GM21423 (cell line): ENCODE results near the gene PRR22.
"Not testable (repeated sequence)": the region's sequence is repeated elsewhere in the genome, so short reads cannot be mapped to it uniquely, and the experiment has no call there.

Experiments used
- ATAC-seq: cut with Tn5 transposase; IDR thresholded peaks from one replicate; pipeline ENCODE4 v1.9.1; 2021; ENCODE audit warnings: mild to moderate bottlenecking, moderate library complexity; ENCODE audit not compliant: unreplicated experiment

Gene PRR22

GRCh38 chr19:5762608-5763217 is 21.8 kb downstream of the PRR22 start:
- no peak for ATAC-seq

DNA sequence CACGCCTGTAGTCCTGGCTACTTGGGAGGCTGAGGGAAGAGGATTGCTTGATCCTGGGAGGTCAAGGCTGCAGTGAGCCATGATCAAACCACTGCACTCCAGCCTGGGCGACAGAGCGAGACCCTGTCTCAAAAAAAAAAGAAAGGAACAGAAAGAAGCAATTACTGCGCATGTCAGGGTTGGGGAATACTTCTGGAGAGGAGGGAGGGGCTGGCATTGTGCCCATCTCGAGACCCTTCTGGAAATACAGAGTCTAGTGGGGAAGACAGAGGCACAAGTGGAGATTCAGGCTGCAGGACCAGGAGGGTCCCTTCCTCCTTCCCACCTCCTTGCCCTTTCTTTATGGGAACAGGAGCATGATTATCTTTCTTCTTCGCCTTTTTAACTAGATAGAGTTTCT is 30.8 kb downstream of the PRR22 start:
- no peak for ATAC-seq

DNA sequence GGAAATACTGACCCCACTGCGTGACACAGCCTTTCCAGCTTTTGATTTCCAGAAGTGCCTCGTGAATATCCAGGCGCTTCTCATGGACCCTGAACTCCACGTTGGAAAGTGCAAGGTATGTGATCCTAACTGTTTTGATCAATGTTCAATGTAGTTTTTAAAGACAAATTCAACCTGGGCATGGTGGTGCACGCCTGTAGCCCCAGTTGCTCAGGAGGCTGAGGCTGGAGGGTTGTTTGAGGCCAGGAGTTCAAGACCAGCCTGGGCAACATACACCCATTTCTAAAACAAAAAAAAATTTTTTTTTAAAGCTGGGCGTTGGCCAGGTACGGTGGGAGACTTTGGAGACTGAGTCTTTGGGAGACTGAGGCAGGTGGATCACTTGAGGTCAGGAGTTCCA is 32.8 kb downstream of the PRR22 start:
- ATAC-seq, result no peak

DNA sequence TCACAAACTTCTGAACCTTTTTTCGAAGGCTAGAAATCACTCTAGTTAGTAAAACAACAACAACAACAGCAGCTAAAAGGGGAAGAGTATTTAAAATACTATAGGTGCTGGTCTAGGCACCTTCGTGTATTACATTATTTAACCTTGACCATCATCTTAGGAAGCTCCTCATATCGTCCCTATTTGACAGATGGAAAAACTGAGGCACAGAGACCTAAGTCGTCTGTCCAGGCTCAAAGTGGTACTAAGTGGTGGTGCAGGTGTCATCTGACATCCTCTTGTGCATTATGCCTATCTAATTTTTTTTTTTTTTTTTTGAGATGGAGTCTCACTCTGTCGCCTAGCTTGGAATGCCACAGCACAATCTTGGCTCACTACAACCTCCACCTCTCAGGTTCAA is 35.0 kb downstream of the PRR22 start:
- ATAC-seq, result no peak

GRCh38 chr19:5748920-5749319 is 35.6 kb downstream of the PRR22 start:
- ATAC-seq, result not testable (repeated sequence)

DNA sequence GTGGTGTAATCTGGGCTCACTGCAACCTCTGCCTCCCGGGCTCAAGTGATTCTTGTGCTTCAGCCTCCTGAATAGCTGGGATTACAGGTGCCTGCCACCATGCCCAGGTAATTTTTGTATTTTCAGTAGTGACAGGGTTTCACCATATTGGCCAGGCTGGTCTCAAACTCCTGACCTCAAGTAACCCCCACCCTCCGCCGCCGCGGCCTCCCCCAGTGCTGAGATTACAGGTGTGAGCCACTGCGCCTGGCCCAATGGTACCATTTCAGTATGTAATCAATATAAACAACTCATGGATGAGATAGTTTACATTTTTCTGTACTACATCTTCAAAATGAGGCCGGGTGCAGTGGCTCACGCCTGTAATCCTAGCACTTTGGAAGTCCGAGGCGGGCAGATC is 39.5 kb downstream of the PRR22 start:
- not testable (repeated sequence) for ATAC-seq

- no peak for ATAC-seq
Measured at GRCh38 chr19:5743630-5744029, 40.9 kb downstream of the PRR22 start.

DNA sequence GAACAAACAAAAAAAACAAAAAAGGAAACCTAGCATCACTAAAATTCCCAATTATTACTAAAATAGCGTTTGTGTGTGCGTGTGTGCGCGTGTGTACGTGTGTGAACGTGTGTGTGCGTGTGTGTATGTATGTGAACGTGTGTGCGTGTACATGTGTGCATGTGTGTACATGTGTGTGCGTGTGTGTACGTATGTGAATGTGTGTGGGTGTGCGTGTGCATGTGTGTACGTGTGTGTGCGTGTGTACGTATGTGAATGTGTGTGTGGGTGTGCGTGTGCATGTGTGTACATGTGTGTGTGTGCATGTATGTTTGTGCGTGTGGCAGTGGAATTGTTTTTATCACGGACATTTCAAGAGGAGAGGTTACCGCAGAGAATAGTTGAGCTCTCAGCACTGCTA is 42.5 kb downstream of the PRR22 start:
- no peak for ATAC-seq

- ATAC-seq, result no peak
Measured at GRCh38 chr19:5738423-5738822, 46.1 kb downstream of the PRR22 start.

DNA sequence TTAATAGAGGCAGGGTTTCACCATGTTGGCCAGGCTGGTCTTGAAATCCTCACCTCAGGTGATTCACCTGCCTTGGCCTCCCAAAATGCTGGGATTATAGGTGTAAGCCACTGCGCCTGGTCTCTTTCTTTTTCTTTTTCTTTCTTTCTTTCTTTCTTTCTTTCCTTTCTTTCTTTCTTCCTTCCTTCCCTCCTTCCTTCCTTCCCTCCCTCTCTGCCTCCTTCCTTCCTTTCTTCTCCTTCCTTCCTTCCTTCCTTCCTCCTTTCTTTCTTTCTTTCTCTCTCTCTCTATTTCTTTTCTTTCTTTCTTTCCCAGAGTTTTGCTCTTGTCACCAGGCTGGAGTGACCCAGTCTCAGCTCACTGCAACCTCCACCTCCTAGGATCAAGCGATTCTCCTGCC is 51.4 kb downstream of the PRR22 start:
- ATAC-seq, result not testable (repeated sequence)
